OCI-LY3 (cell line): ENCODE measurements around the gene PLCB1.

Experiments
- H2AFZ ChIP-seq: fragments of 200-600, 300-600 bp; shearing (Covaris generic); 2 replicates; pipeline ENCODE4 v1.6.0; 2014; ENCODE audit warnings: antibody characterized with exemption, low read depth, low read length
- H3K27ac ChIP-seq: fragments of 200-600, 300-600 bp; sonication (generic); 2 replicates; pipeline ENCODE4 v1.5.1; 2014; ENCODE audit warnings: mild to moderate bottlenecking, low read length, moderate library complexity, mixed read lengths
- H3K27me3 ChIP-seq: fragments of 200-600, 300-600 bp; sonication (generic); 2 replicates; pipeline ENCODE4 v1.6.1; 2014; ENCODE audit warnings: low read depth, low read length, mixed read lengths
- H3K36me3 ChIP-seq: fragments of 200-600, 300-600 bp; sonication (generic); replicated peaks from 2 replicates; pipeline ENCODE3; 2014; ENCODE audit warnings: low read depth, low read length, mixed read lengths
- H3K4me1 ChIP-seq: fragments of 300-600, 200-600 bp; sonication (generic); 2 replicates; pipeline ENCODE4 v1.6.1; 2014; ENCODE audit warnings: low read length, mixed read lengths
- H3K4me2 ChIP-seq: fragments of 200-600, 300-600 bp; sonication (generic); 2 replicates; pipeline ENCODE4 v1.6.1; 2014; ENCODE audit warnings: low read length, mixed read lengths
- H3K4me3 ChIP-seq: fragments of 300-600, 200-600 bp; sonication (generic); 2 replicates; pipeline ENCODE4 v1.5.1; 2014; ENCODE audit warnings: antibody characterized with exemption, mild to moderate bottlenecking, low read length, moderate library complexity
- H3K79me2 ChIP-seq: fragments of 300-600, 200-600 bp; shearing (Covaris generic); 2 replicates; pipeline ENCODE4 v1.6.1; 2014; ENCODE audit warnings: mild to moderate bottlenecking, low read length, mixed read lengths
- H3K9ac ChIP-seq: fragments of 300-600, 200-600 bp; shearing (Covaris generic); 2 replicates; pipeline ENCODE4 v1.6.0; 2014; ENCODE audit warnings: mild to moderate bottlenecking, low read length, moderate library complexity
- H3K9me3 ChIP-seq: fragments of 200-600, 300-600 bp; shearing (Covaris generic); 2 replicates; pipeline ENCODE4 v1.6.1; 2014; ENCODE audit warnings: low read length, mixed read lengths; ENCODE audit not compliant: insufficient read depth
- H4K20me1 ChIP-seq: fragments of 200-600, 300-600 bp; sonication (generic); 2 replicates; pipeline ENCODE4 v1.6.1; 2016; ENCODE audit warnings: low read length, mixed read lengths; ENCODE audit not compliant: insufficient read depth
- EZH2phosphoT487 ChIP-seq: fragments of 200-600 bp; shearing (Covaris generic); IDR thresholded peaks from 2 replicates; pipeline ENCODE4 v1.6.1; 2018; ENCODE audit warnings: antibody characterized with exemption, mixed run types, low read depth
- TF ChIP-seq, protein P1 (sequence below): fragments of 200-600, 300-600 bp; sonication (generic); IDR thresholded peaks from 2 replicates; pipeline ENCODE4 v1.5.1; 2014; ENCODE audit warnings: antibody characterized with exemption, low read length, low read depth

Gene PLCB1

GRCh38 chr20:8168785-8169288, 36.8 kb downstream of the PLCB1 start:
- no peak overlapping the region for H3K4me2 ChIP-seq
- no peaks in the 10 kb centered on the region for H4K20me1 ChIP-seq
- H3K4me1 ChIP-seq, result no peaks in the 10 kb centered on the region
- H3K4me3 ChIP-seq, result no peak overlapping the region
- H3K27ac ChIP-seq, result no peak overlapping the region
- peaks cover 4% of the 10 kb centered on the region; the same call in 1 of the 2 replicates for H3K27me3 ChIP-seq
- TF ChIP-seq, protein P1, sequence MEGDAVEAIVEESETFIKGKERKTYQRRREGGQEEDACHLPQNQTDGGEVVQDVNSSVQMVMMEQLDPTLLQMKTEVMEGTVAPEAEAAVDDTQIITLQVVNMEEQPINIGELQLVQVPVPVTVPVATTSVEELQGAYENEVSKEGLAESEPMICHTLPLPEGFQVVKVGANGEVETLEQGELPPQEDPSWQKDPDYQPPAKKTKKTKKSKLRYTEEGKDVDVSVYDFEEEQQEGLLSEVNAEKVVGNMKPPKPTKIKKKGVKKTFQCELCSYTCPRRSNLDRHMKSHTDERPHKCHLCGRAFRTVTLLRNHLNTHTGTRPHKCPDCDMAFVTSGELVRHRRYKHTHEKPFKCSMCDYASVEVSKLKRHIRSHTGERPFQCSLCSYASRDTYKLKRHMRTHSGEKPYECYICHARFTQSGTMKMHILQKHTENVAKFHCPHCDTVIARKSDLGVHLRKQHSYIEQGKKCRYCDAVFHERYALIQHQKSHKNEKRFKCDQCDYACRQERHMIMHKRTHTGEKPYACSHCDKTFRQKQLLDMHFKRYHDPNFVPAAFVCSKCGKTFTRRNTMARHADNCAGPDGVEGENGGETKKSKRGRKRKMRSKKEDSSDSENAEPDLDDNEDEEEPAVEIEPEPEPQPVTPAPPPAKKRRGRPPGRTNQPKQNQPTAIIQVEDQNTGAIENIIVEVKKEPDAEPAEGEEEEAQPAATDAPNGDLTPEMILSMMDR, result no peak
- no peak for TF ChIP-seq EZH2phosphoT487
- no peaks in the 10 kb centered on the region for H3K9me3 ChIP-seq
- no peaks in the 10 kb centered on the region for H3K79me2 ChIP-seq
- no peaks in the 10 kb centered on the region for H3K36me3 ChIP-seq
- no peak overlapping the region for H2AFZ ChIP-seq
- H3K9ac ChIP-seq, result no peak overlapping the region

GRCh38 chr20:8170921-8171320, 38.9 kb downstream of the PLCB1 start:
- TF ChIP-seq, protein P1, result no peak
- TF ChIP-seq EZH2phosphoT487, result no peak
- Histone ChIP-seq H3K27ac (no peak overlapping the region), H3K36me3 (no peaks in the 10 kb centered on the region), H3K27me3 (no peaks in the 10 kb centered on the region; the same call in 1 of the 2 replicates), H3K79me2 (no peaks in the 10 kb centered on the region), H3K4me2 (no peak overlapping the region), H4K20me1 (no peaks in the 10 kb centered on the region), H3K9ac (no peak overlapping the region), H3K4me3 (no peak overlapping the region), H3K4me1 (no peaks in the 10 kb centered on the region), H2AFZ (no peak overlapping the region), H3K9me3 (no peaks in the 10 kb centered on the region)

GRCh38 chr20:8172191-8172590, 40.1 kb downstream of the PLCB1 start:
- no peaks in the 10 kb centered on the region for H3K9me3 ChIP-seq
- H4K20me1 ChIP-seq, result no peaks in the 10 kb centered on the region
- H3K4me3 ChIP-seq, result no peak overlapping the region
- no peak overlapping the region for H3K4me2 ChIP-seq
- TF ChIP-seq EZH2phosphoT487, result no peak
- TF ChIP-seq, protein P1, result no peak
- no peaks in the 10 kb centered on the region for H3K79me2 ChIP-seq
- H3K27me3 ChIP-seq, result no peaks in the 10 kb centered on the region
- H2AFZ ChIP-seq, result no peak overlapping the region
- H3K4me1 ChIP-seq, result no peaks in the 10 kb centered on the region
- H3K36me3 ChIP-seq, result no peaks in the 10 kb centered on the region
- no peak overlapping the region for H3K9ac ChIP-seq
- no peak overlapping the region for H3K27ac ChIP-seq

DNA sequence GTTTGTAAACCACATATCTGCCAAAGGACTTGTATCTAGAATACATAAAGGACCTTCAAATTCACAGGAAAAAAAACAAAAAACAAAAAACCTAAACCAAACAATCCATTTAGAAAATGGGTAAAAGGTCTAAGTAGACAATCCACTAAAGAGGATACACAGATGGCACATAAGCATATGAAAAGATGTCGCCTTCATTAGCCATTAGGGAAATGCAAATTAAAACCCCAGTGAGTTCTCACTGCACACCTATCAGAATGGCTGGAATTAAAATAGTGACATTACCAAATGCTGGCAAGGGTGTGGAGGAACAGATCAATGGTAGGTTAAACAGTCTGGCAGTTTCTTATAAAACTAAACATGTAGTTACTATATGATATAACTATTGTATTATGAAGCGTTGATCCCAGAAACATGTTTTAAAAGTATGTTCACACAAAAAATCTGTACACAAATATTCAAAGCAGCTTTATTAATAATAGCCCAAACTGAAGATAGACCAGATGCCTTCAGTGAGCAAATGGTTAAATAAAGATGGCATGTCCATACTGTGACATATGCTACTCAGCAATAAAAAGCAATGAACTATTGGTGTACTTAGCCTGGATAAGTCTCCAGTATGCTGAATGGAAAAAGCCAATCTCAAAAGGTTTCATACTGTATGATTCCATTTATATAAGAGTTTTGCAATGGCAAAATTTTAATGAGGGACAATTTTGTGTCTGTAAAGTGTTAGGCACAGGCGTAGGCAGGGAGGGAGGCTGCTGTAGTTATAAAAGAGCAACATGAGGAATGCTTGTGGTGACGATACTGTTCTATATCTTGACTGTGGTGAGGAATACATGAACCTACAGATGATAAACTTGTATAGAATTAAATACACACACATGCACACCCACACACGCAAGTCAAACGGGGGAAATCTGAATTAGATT, 43.9 kb downstream of the PLCB1 start:
- no peak for TF ChIP-seq EZH2phosphoT487
- TF ChIP-seq, protein P1, result no peak
- Histone ChIP-seq H3K27me3 (no peaks in the 10 kb centered on the region), H3K4me2 (no peak overlapping the region), H3K27ac (no peak overlapping the region), H3K9ac (no peak overlapping the region), H3K36me3 (no peaks in the 10 kb centered on the region), H3K9me3 (no peaks in the 10 kb centered on the region), H3K4me3 (no peak overlapping the region), H3K79me2 (no peaks in the 10 kb centered on the region), H3K4me1 (no peaks in the 10 kb centered on the region), H2AFZ (no peak overlapping the region), H4K20me1 (no peaks in the 10 kb centered on the region)
